K562 (cell line): ENCODE measurements around the gene SMS. TPM values are rescaled to one million over a fixed set of nuclear protein-coding genes. Genes with fewer than 3 reads are reported as not detected.

Experiments used
- ARID1B ChIP-seq: fragments of 450-650 bp; IDR thresholded peaks from 2 replicates; pipeline ENCODE4 v1.6.1; 2016; ENCODE audit warnings: antibody characterized with exemption, mild to moderate bottlenecking, inconsistent platforms
- CBFA2T3 ChIP-seq: fragments of 450-650 bp; IDR thresholded peaks from 2 replicates; pipeline ENCODE4 v1.6.1; 2017
- EP300 ChIP-seq: IDR thresholded peaks from 2 replicates; pipeline ENCODE4 v1.6.1; 2012; ENCODE audit warnings: low read length, improper control_type of control experiment
- NR2C2 ChIP-seq, 2 experiments: fragments of 200-800 bp in 1 of 2; sonication (Bioruptor generic) in 1 of 2; sonication (generic) in 1 of 2; formaldehyde crosslinking in 1 of 2; IDR thresholded peaks; 2 replicates each; pipeline versions ENCODE4 v1.6.1 to v1.8.0; 2016 to 2022; ENCODE audit warnings: mild to moderate bottlenecking in 1 of 2, missing compliant biosample characterization in 1 of 2, missing genetic modification characterization in 1 of 2, missing genetic modification reagents in 1 of 2
- TCF3 ChIP-seq: sonication (generic); formaldehyde crosslinking; IDR thresholded peaks from 2 replicates; pipeline ENCODE4 v1.4.0; 2020; ENCODE audit warnings: mild to moderate bottlenecking, missing genetic modification reagents
- TFAP4 ChIP-seq: sonication (generic); formaldehyde crosslinking; IDR thresholded peaks from 2 replicates; pipeline ENCODE4 v1.8.0; 2022; ENCODE audit warnings: missing genetic modification reagents, mild to moderate bottlenecking, moderate library complexity, borderline replicate concordance
- TRIM24 ChIP-seq, 2 experiments: fragments of 450-650 bp; IDR thresholded peaks; 2 replicates each; pipeline ENCODE4 v1.6.1; 2016
- ZBTB17 ChIP-seq: fragments of 450-650 bp; formaldehyde crosslinking; IDR thresholded peaks from 2 replicates; pipeline ENCODE4 v1.4.0; 2020; ENCODE audit warnings: mild to moderate bottlenecking
- ZBTB8A ChIP-seq: fragments of 450-650 bp; IDR thresholded peaks from 2 replicates; pipeline ENCODE4 v1.6.1; 2018; ENCODE audit warnings: mild to moderate bottlenecking, moderate library complexity; ENCODE audit not compliant: partially characterized antibody
- ZNF224 ChIP-seq: sonication (generic); formaldehyde crosslinking; IDR thresholded peaks from 2 replicates; pipeline ENCODE4 v1.8.0; 2022; ENCODE audit warnings: mild to moderate bottlenecking, missing genetic modification reagents
- ZNF384 ChIP-seq: IDR thresholded peaks from 2 replicates; pipeline ENCODE4 v1.6.1; 2012; ENCODE audit warnings: low read depth, low read length, improper control_type of control experiment
- polyA plus RNA-seq, 8 experiments: library from polyadenylated mRNA; depleted of rRNA in 4 of 8; stranded (reverse) in 5 of 8; unstranded in 3 of 8; fragments of >200 nt; fragmentation: Nextera tagmentation in 2 of 8; fragmentation: Illumina TruSeq in 1 of 8; extraction: Ambion mirVana in 2 of 8; extraction: Trizol in 1 of 8; gene quantifications; 2 replicates each; pipeline versions ENCODE4 v1.2.1 to v1.2.3, GENCODE V29; 2011 to 2014; ENCODE audit warnings: inconsistent platforms in 1 of 8, missing spikeins in 1 of 8
- total RNA-seq, 7 experiments: library from RNA; depleted of rRNA in 6 of 7; stranded (reverse); fragments of >200 nt in 6 of 7; fragmentation: Illumina TruSeq in 2 of 7; extraction: Trizol in 2 of 7; gene quantifications; 2 replicates each; pipeline versions ENCODE4 v1.2.1 to v1.2.3, GENCODE V29; 2011 to 2021; ENCODE audit warnings: low replicate concordance in 1 of 7
- TF ChIP-seq, protein P1 (sequence below): sonication (generic); IDR thresholded peaks from 2 replicates; pipeline ENCODE4 v1.6.1; 2016

SMS gene
- total and polyA plus RNA-seq, 9 of the 15 experiments (the other 6 are each of a cell fraction or from before 2014, with no cell fraction given), result 71.1 to 193 (median 152) TPM

- TF ChIP-seq EP300, result peak; percentile 17; the same call in 1 of the 2 replicates
- TF ChIP-seq ARID1B, result peak; percentile 64
- peak; percentile 79 for TF ChIP-seq TCF3
- TF ChIP-seq, protein P1, sequence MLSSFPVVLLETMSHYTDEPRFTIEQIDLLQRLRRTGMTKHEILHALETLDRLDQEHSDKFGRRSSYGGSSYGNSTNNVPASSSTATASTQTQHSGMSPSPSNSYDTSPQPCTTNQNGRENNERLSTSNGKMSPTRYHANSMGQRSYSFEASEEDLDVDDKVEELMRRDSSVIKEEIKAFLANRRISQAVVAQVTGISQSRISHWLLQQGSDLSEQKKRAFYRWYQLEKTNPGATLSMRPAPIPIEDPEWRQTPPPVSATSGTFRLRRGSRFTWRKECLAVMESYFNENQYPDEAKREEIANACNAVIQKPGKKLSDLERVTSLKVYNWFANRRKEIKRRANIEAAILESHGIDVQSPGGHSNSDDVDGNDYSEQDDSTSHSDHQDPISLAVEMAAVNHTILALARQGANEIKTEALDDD, result peak; percentile 66; the same call in 1 of the 2 replicates
- no peak for TF ChIP-seq ZNF224 (CRISPR knock-in tag)
- no peak for TF ChIP-seq NR2C2 (CRISPR knock-in tag; IDR thresholded peaks at IDR 0.05)
- TF ChIP-seq NR2C2 (tag; IDR thresholded peaks at IDR 0.05), result no peak
- TF ChIP-seq TFAP4 (CRISPR knock-in tag), result peak; percentile 71; the same call in 1 of the 2 replicates
- peak; percentile 61 to 62; a peak in 2 of 4 replicates for TF ChIP-seq TRIM24 (IDR thresholded peaks at IDR 0.05)
- peak; percentile 83 for TF ChIP-seq CBFA2T3
- no peak for TF ChIP-seq ZBTB8A
- TF ChIP-seq ZNF384, result 0 out of 2 replicates have a peak, but pooled peaks have one; percentile 43
- no peak for TF ChIP-seq ZBTB17 (CRISPR knock-in tag)
Observed at GRCh38 chrX:21993265-21993664, 52.8 kb downstream of the SMS start (continued).
